HepG2 (cell line): ENCODE data around the gene GMEB2. TPM values are rescaled to one million over a fixed set of nuclear protein-coding genes. Genes with fewer than 3 reads are reported as not detected.
A peak's percentile ranks its signal among the peaks of the same experiment; 100 is the strongest.

Experiments used
- ATAC-seq: fragments of 200-7000 bp; cut with Tn5 transposase; 3 replicates; pipeline ENCODE4 v1.9.1; 2020; ENCODE audit warnings: mild to moderate bottlenecking, moderate library complexity
- BruUV-seq: library from RNA; stranded (reverse); fragments of 400-500 nt; replicated peaks from 2 replicates; lab custom pipeline; 2021; lab: Mats Ljungman, UMichigan
- CTCF ChIA-PET: fragments of 300-600 bp; formaldehyde crosslinking; extraction: SDS; loops from one replicate; lab custom pipeline; 2021; ENCODE audit warnings: low total read pairs, inconsistent platforms, low intra/inter-chr PET ratio; lab: Yijun Ruan, JAX
- POLR2A ChIA-PET: fragments of 350-600 bp; sonication (Branson Sonifier 250); formaldehyde crosslinking; loops from one replicate; lab custom pipeline; 2020; ENCODE audit warnings: antibody characterized with exemption, inconsistent platforms; lab: Yijun Ruan, JAX
- DNase-seq: peaks from one replicate; pipeline ENCODE4 v3.0.0-alpha.2; 2015; ENCODE audit warnings: low spot score
- FAIRE-seq: peaks from 3 replicates; lab custom pipeline; 2011; peaks lifted over from hg19 to GRCh38; lab: Jason Lieb, UNC
- H2AFZ ChIP-seq: one replicate; pipeline ENCODE4 v1.6.1; 2011; ENCODE audit warnings: low read length, inconsistent platforms
- H3K27ac ChIP-seq: fragments of 300-600 bp; 3 replicates; pipeline ENCODE4 v1.8.0; 2011; ENCODE audit warnings: mixed run types, mild to moderate bottlenecking, mixed read lengths, low read length, inconsistent platforms; ENCODE audit not compliant: insufficient read depth; ENCODE audit errors: extremely low read length
- H3K27me3 ChIP-seq, 2 experiments: fragments of 200-600 bp in 1 of 2; 2 replicates in 1 of 2; 3 replicates in 1 of 2; pipeline versions ENCODE4 v1.6.0 to v1.8.0; 2011; ENCODE audit warnings: low read length in 2 of 2, mild to moderate bottlenecking in 2 of 2, moderate library complexity in 2 of 2, inconsistent platforms in 1 of 2; ENCODE audit not compliant: insufficient read depth in 2 of 2, control insufficient read depth in 1 of 2
- H3K36me3 ChIP-seq, 2 experiments: fragments of 200-600 bp in 1 of 2; replicated peaks in 1 of 2; 2 replicates in 1 of 2; 3 replicates in 1 of 2; pipeline versions ENCODE4 v1.5.1 to v1.8.0; 2011; ENCODE audit warnings: low read length in 2 of 2, inconsistent platforms in 1 of 2; ENCODE audit not compliant: insufficient read depth in 2 of 2, control insufficient read depth in 1 of 2
- H3K4me1 ChIP-seq: 2 replicates; pipeline ENCODE4 v1.5.1; 2012; ENCODE audit warnings: low read length, inconsistent platforms; ENCODE audit not compliant: insufficient read depth
- H3K4me2 ChIP-seq: 2 replicates; pipeline ENCODE4 v1.6.0; 2011; ENCODE audit warnings: low read depth, low read length, inconsistent platforms
- H3K4me3 ChIP-seq, 3 experiments: fragments of 200-600 bp in 1 of 3; sonication (generic), shearing (Covaris generic) in 1 of 3; replicated peaks in 1 of 3; 2 replicates each; pipeline ENCODE4 v1.5.1; 2011 to 2016; ENCODE audit warnings: low read length in 3 of 3, inconsistent platforms in 2 of 3, low read depth in 2 of 3, mild to moderate bottlenecking in 2 of 3, control low read depth in 1 of 3, mixed read lengths in 1 of 3; ENCODE audit not compliant: insufficient read depth in 1 of 3
- H3K79me2 ChIP-seq: one replicate; pipeline ENCODE4 v1.6.1; 2011; ENCODE audit warnings: low read length, inconsistent platforms; ENCODE audit not compliant: insufficient read depth
- H3K9ac ChIP-seq: 2 replicates; pipeline ENCODE4 v1.6.0; 2011; ENCODE audit warnings: mild to moderate bottlenecking, low read depth, low read length, inconsistent platforms; ENCODE audit not compliant: insufficient read depth
- H3K9me3 ChIP-seq: 2 replicates; pipeline ENCODE4 v1.5.1; 2012; ENCODE audit warnings: mild to moderate bottlenecking, low read length
- H4K20me1 ChIP-seq: 2 replicates; pipeline ENCODE4 v1.6.0; 2011; ENCODE audit warnings: inconsistent platforms, mild to moderate bottlenecking, low read length, moderate library complexity; ENCODE audit not compliant: insufficient read depth
- AHDC1 ChIP-seq: sonication (generic); formaldehyde crosslinking; IDR thresholded peaks from 2 replicates; pipeline ENCODE4 v1.5.1; 2020; ENCODE audit warnings: mild to moderate bottlenecking, missing genetic modification reagents, borderline replicate concordance
- FOXP1 ChIP-seq, 2 experiments: fragments of 450-650 bp in 1 of 2; IDR thresholded peaks; 2 replicates each; pipeline ENCODE4 v1.6.1; 2017 to 2018; ENCODE audit warnings: antibody characterized with exemption in 1 of 2
- KDM1A ChIP-seq: IDR thresholded peaks from 2 replicates; pipeline ENCODE4 v1.6.1; 2016; ENCODE audit warnings: missing compliant biosample characterization
- TFDP2 ChIP-seq: sonication (generic); formaldehyde crosslinking; IDR thresholded peaks from 2 replicates; pipeline ENCODE4 v1.4.0; 2020; ENCODE audit warnings: missing genetic modification reagents
- ZNF235 ChIP-seq: sonication (generic); formaldehyde crosslinking; IDR thresholded peaks from 2 replicates; pipeline ENCODE4 v1.8.1; 2023; ENCODE audit warnings: mild to moderate bottlenecking, missing genetic modification reagents, borderline replicate concordance
- ZNF766 ChIP-seq: sonication (generic); formaldehyde crosslinking; IDR thresholded peaks from 2 replicates; pipeline ENCODE4 v1.5.0; 2020; ENCODE audit warnings: missing genetic modification reagents, borderline replicate concordance
- ZNF776 ChIP-seq: sonication (generic); formaldehyde crosslinking; IDR thresholded peaks from 2 replicates; pipeline ENCODE4 v1.4.0; 2020; ENCODE audit warnings: mild to moderate bottlenecking, missing genetic modification reagents
- WGBS: methylation state at CpG from one replicate; pipeline ENCODE4 v1.1.6; 2017; ENCODE audit warnings: low lambda C conversion rate; 5-methylcytosine and 5-hydroxymethylcytosine counted together
- in situ Hi-C: cut with HindIII; loops from 2 replicates; pipeline ENCODE4 v1.10.0; 2017; ENCODE audit warnings: low pct_unique_long_range_greater_than_20kb; ENCODE audit not compliant: extremely low pct_ligation_motif_present
- intact Hi-C: fragments of 100-400 bp; cut with micrococcal nuclease; formaldehyde crosslinking; loops from one replicate; pipeline ENCODE4 v1.10.0; 2022; ENCODE audit not compliant: unreplicated experiment
- polyA plus RNA-seq, 8 experiments: library from polyadenylated mRNA; depleted of rRNA in 3 of 8; stranded (reverse) in 7 of 8; unstranded in 1 of 8; fragments of >200 nt; fragmentation: Illumina TruSeq in 4 of 8; extraction: Trizol in 4 of 8; gene quantifications; 2 replicates each; pipeline versions ENCODE4 v1.2.1 to v1.2.3, GENCODE V29; 2011 to 2016; ENCODE audit warnings: low read depth in 4 of 8, missing spikeins in 1 of 8, mixed read lengths in 1 of 8; ENCODE audit not compliant: insufficient read depth in 1 of 8
- total RNA-seq, 5 experiments: library from RNA; depleted of rRNA; stranded (reverse); fragments of >200 nt; fragmentation: Illumina TruSeq; extraction: Trizol; gene quantifications; 2 replicates each; pipeline ENCODE4 v1.2.3, GENCODE V29; 2016; ENCODE audit warnings: low read depth in 1 of 5
- TF ChIP-seq, protein P1 (sequence below): sonication (generic); formaldehyde crosslinking; IDR thresholded peaks from 2 replicates; pipeline ENCODE4 v1.5.0; 2020; ENCODE audit warnings: mild to moderate bottlenecking, missing genetic modification reagents, borderline replicate concordance
- TF ChIP-seq, protein P2 (sequence below): sonication (generic); formaldehyde crosslinking; conservative IDR thresholded peaks from 2 replicates; pipeline ENCODE4 v1.4.0; 2020; ENCODE audit warnings: missing genetic modification reagents

Gene GMEB2
- total and polyA plus RNA-seq, 2 of the 13 experiments (the other 11 are each of a cell fraction or from before 2014, with no cell fraction given): 10.6 to 12.4 TPM

GRCh38 chr20:63573647-63574131 lies 53.2 kb downstream of the GMEB2 start (continued):
- TF ChIP-seq, protein P1, sequence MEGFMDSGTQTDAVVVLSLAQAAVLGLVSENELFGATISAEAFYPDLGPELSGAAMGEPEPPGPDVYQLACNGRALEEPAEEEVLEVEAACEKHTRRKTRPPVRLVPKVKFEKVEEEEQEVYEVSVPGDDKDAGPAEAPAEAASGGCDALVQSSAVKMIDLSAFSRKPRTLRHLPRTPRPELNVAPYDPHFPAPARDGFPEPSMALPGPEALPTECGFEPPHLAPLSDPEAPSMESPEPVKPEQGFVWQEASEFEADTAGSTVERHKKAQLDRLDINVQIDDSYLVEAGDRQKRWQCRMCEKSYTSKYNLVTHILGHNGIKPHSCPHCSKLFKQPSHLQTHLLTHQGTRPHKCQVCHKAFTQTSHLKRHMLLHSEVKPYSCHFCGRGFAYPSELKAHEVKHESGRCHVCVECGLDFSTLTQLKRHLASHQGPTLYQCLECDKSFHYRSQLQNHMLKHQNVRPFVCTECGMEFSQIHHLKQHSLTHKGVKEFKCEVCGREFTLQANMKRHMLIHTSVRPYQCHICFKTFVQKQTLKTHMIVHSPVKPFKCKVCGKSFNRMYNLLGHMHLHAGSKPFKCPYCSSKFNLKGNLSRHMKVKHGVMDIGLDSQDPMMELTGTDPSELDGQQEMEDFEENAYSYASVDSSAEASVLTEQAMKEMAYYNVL: 0 out of 2 replicates have a peak, but pooled peaks have one; percentile 43
- TF ChIP-seq, protein P2, sequence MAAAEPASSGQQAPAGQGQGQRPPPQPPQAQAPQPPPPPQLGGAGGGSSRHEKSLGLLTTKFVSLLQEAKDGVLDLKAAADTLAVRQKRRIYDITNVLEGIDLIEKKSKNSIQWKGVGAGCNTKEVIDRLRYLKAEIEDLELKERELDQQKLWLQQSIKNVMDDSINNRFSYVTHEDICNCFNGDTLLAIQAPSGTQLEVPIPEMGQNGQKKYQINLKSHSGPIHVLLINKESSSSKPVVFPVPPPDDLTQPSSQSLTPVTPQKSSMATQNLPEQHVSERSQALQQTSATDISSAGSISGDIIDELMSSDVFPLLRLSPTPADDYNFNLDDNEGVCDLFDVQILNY (CRISPR knock-in tag): no peak
- peak; percentile 79; the same call in 1 of the 2 replicates for TF ChIP-seq ZNF235 (CRISPR knock-in tag)
- TF ChIP-seq FOXP1 (IDR thresholded peaks at IDR 0.05): no peak
- TF ChIP-seq FOXP1 (CRISPR knock-in tag; IDR thresholded peaks at IDR 0.05): no peak
- 0 out of 2 replicates have a peak, but pooled peaks have one; percentile 20 for TF ChIP-seq ZNF776 (CRISPR knock-in tag)
- 0 out of 2 replicates have a peak, but pooled peaks have one; percentile 38 for TF ChIP-seq ZNF766 (CRISPR knock-in tag)
- TF ChIP-seq KDM1A (CRISPR knock-in tag): no peak

DNA sequence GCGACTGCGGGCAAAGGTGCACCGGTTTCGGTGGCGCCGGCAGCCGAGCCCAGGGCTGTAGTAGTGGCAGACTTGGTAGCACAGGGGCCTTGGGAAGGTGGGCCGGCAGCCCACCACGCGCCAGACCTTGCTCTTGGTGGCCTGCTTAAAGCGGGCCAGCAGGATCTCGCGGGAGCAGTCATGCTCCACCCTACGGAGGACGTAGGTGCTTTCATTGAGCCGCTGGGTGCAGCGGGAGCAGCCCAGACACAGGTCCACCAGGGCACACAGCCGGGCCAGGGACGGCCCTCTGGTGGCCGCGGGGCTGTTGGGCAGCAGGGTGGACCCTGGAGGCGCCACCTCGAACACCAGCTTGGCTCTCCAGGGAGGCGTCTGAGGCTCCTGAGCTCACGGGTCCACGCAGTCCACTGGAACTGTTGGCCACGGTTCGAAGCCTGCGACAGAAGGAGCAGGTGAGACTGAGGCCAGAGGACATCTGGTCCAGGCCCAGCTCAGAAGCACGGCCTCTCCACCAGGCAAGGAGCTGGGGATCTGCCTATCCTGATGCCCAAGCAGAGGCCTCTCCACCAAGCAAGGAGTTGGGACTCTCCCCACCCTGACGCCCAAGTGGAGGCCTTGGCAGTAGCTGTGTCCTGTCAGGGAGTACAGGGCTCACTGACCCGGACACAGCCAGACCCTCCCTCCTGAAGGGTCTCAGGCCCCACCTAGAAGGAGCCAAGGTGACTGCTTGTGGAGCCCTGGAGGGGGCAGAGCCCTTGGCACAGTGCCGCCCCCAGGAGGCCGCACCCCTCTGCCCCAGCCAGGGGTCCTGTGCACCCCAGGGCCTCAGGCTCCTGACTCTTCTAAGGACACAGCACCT lies 53.9 kb downstream of the GMEB2 start:
- peaks cover 3 to 13% of the 10 kb centered on the region in 2 experiments; a peak in 1 of 5 replicates for H3K27me3 ChIP-seq
- H3K4me1 ChIP-seq: peaks cover 48% of the 10 kb centered on the region
- no peaks in the 10 kb centered on the region for H3K79me2 ChIP-seq
- ATAC-seq: peak; percentile 78
- no peak overlapping the region for H3K27ac ChIP-seq
- WGBS: 78% methylated on average over 13 of the region's 34 CpGs
- ChIA-PET CTCF (interaction anchor here (2.8 kb wide), 1 partner anchor 35 kb away, joined by 22 read pairs; the partner anchor contains the start of gene PTK6), POLR2A (interaction anchor here (2.0 to 2.6 kb wide), 3 partner anchors 10 to 292 kb away, joined by 7 to 19 read pairs (median 16); partner anchors contain the start of genes GMEB2 and TPD52L2)
- DNase-seq: peak; percentile 65
- no peaks in the 10 kb centered on the region for H3K36me3 ChIP-seq
- FAIRE-seq: no peak
- peak overlapping the region; percentile 88 to 98 (median 94) for H3K4me3 ChIP-seq
- no peak overlapping the region for H2AFZ ChIP-seq
- peak overlapping the region; percentile 88 for H3K4me2 ChIP-seq
- in situ Hi-C loops (no loop called here), intact Hi-C loops (loop anchor here (1.0 kb wide), 1 partner anchor 35 kb away; no protein-coding TSS in a partner anchor)
- peaks cover 2% of the 10 kb centered on the region; the same call in 1 of the 2 replicates for H4K20me1 ChIP-seq
- H3K9ac ChIP-seq: peak overlapping the region; percentile 86
- no TSS peak for BruUV-seq
- H3K9me3 ChIP-seq: no peaks in the 10 kb centered on the region
- no peak for TF ChIP-seq AHDC1 (CRISPR knock-in tag)
- TF ChIP-seq TFDP2 (CRISPR knock-in tag): 0 out of 2 replicates have a peak, but pooled peaks have one; percentile 41
